K562 (cell line): ENCODE measurements around the gene PLEKHA7. TPM values are rescaled to one million over a fixed set of nuclear protein-coding genes. Genes with fewer than 3 reads are reported as not detected.

ENCODE experiments used
- ATAC-seq: fragments of 200-7000 bp; cut with Tn5 transposase; 3 replicates; pipeline ENCODE4 v1.9.1; 2020; ENCODE audit warnings: moderate library complexity
- BruUV-seq: library from RNA; stranded (reverse); fragments of 400-500 nt; replicated peaks from 2 replicates; lab custom pipeline; 2021; lab: Mats Ljungman, UMichigan
- CTCF ChIA-PET: fragments of 300-600 bp; formaldehyde crosslinking; extraction: SDS; loops from one replicate; lab custom pipeline; 2021; ENCODE audit warnings: low intra/inter-chr PET ratio; lab: Yijun Ruan, JAX
- POLR2A ChIA-PET: fragments of 300-600, 350-650 bp; sonication (Branson Sonifier 250); formaldehyde crosslinking; extraction: SDS; loops from one replicate; lab custom pipeline; 2021; ENCODE audit warnings: antibody characterized with exemption, inconsistent platforms; lab: Yijun Ruan, JAX
- DNase-seq, 4 experiments: peaks; one replicate each; pipeline versions ENCODE4 v3.0.0 to v3.0.0-alpha.2; 2011 to 2018; ENCODE audit warnings: low spot score in 3 of 4, mixed read lengths in 3 of 4; ENCODE audit errors: extremely low read depth in 1 of 4
- FAIRE-seq: peaks from 2 replicates; lab custom pipeline; 2011; peaks lifted over from hg19 to GRCh38; lab: Jason Lieb, UNC
- H2AFZ ChIP-seq: 2 replicates; pipeline ENCODE4 v1.6.0; 2011; ENCODE audit warnings: low read depth, low read length, control low read depth, inconsistent platforms
- H3K27ac ChIP-seq: fragments of 200-600 bp; 3 replicates; pipeline ENCODE4 v1.8.0; 2011; ENCODE audit warnings: low read depth, mild to moderate bottlenecking, control low read depth, inconsistent platforms, low read length, moderate library complexity, mixed read lengths; ENCODE audit errors: extremely low read depth
- H3K27me3 ChIP-seq, 2 experiments: fragments of 300-600 bp in 1 of 2; 2 replicates in 1 of 2; 3 replicates in 1 of 2; pipeline versions ENCODE4 v1.6.0 to v1.8.0; 2011; ENCODE audit warnings: inconsistent platforms in 2 of 2, low read length in 2 of 2, mild to moderate bottlenecking in 1 of 2, mixed read lengths in 1 of 2, moderate library complexity in 1 of 2; ENCODE audit not compliant: control insufficient read depth in 2 of 2, insufficient read depth in 2 of 2
- H3K36me3 ChIP-seq: fragments of 300-600 bp; 3 replicates; pipeline ENCODE4 v1.8.0; 2011; ENCODE audit warnings: mild to moderate bottlenecking, low read length, inconsistent platforms; ENCODE audit not compliant: control insufficient read depth, insufficient read depth
- H3K4me1 ChIP-seq, 2 experiments: fragments of 200-600 bp in 1 of 2; replicated peaks in 1 of 2; 2 replicates in 1 of 2; 3 replicates in 1 of 2; pipeline versions ENCODE4 v1.5.1 to v1.8.0; 2011; ENCODE audit warnings: inconsistent platforms in 2 of 2, low read length in 2 of 2, mild to moderate bottlenecking in 1 of 2, mixed read lengths in 1 of 2, moderate library complexity in 1 of 2; ENCODE audit not compliant: control insufficient read depth in 2 of 2, insufficient read depth in 2 of 2
- H3K4me2 ChIP-seq: 2 replicates; pipeline ENCODE4 v1.6.1; 2011; ENCODE audit warnings: low read length, control low read depth, inconsistent platforms, mixed read lengths; ENCODE audit not compliant: insufficient read depth
- H3K4me3 ChIP-seq: fragments of 200-600 bp; sonication (generic), shearing (Covaris generic); 2 replicates; pipeline ENCODE4 v1.5.1; 2016; ENCODE audit warnings: control low read depth, inconsistent platforms
- H3K79me2 ChIP-seq: fragments of 200-600 bp; 3 replicates; pipeline ENCODE4 v1.8.0; 2011; ENCODE audit warnings: low read length, inconsistent platforms; ENCODE audit not compliant: control insufficient read depth, insufficient read depth
- H3K9ac ChIP-seq, 2 experiments: 2 replicates each; pipeline versions ENCODE4 v1.6.0 to v1.6.1; 2011; ENCODE audit warnings: low read depth in 2 of 2, low read length in 2 of 2, control low read depth in 1 of 2, inconsistent platforms in 1 of 2, mild to moderate bottlenecking in 1 of 2, mixed read lengths in 1 of 2; ENCODE audit not compliant: insufficient read depth in 1 of 2
- H3K9me1 ChIP-seq: one replicate; pipeline ENCODE4 v1.6.0; 2011; ENCODE audit warnings: inconsistent platforms, mild to moderate bottlenecking, low read length, moderate library complexity; ENCODE audit not compliant: control insufficient read depth, insufficient read depth
- H3K9me3 ChIP-seq: replicated peaks from 2 replicates; pipeline ENCODE4 v1.5.1; 2011; ENCODE audit warnings: low read depth, low read length, inconsistent platforms; ENCODE audit not compliant: control insufficient read depth, insufficient read depth
- H4K20me1 ChIP-seq: replicated peaks from 2 replicates; pipeline ENCODE4 v1.6.1; 2011; ENCODE audit warnings: low read length, inconsistent platforms, mixed read lengths; ENCODE audit not compliant: control insufficient read depth, insufficient read depth
- BCL6 ChIP-seq: fragments of 250-450 bp; sonication (Bioruptor Pico); IDR thresholded peaks from 2 replicates; pipeline ENCODE4 v1.4.0; 2020
- CHCHD3 ChIP-seq: fragments of 250-450 bp; sonication (Bioruptor Pico); IDR thresholded peaks from 2 replicates; pipeline ENCODE4 v2.1.2; 2022; ENCODE audit warnings: mild to moderate bottlenecking
- FIP1L1 ChIP-seq: fragments of 200-400 bp; formaldehyde crosslinking; IDR thresholded peaks from 2 replicates; pipeline ENCODE4 v1.6.1; 2018; ENCODE audit warnings: mild to moderate bottlenecking, low read depth, low read length; ENCODE audit not compliant: poor library complexity, severe bottlenecking
- MYC ChIP-seq, 2 experiments: fragments of 250-450 bp in 1 of 2; sonication (Bioruptor Pico) in 1 of 2; IDR thresholded peaks; 2 replicates each; pipeline versions ENCODE4 v1.5.1 to v1.6.1; 2012 to 2021; ENCODE audit warnings: low read depth in 2 of 2, borderline replicate concordance in 1 of 2, improper control_type of control experiment in 1 of 2, low read length in 1 of 2, mild to moderate bottlenecking in 1 of 2, moderate library complexity in 1 of 2
- PCBP2 ChIP-seq: fragments of 200-400 bp; formaldehyde crosslinking; IDR thresholded peaks from 2 replicates; pipeline ENCODE4 v1.6.1; 2018; ENCODE audit warnings: low read length, low read depth, mild to moderate bottlenecking, moderate library complexity; ENCODE audit not compliant: poor library complexity, severe bottlenecking
- PHF8 ChIP-seq: fragments of 200-600 bp; sonication (generic); IDR thresholded peaks from 2 replicates; pipeline ENCODE4 v1.6.1; 2012; ENCODE audit warnings: mixed run types, mild to moderate bottlenecking, inconsistent platforms, low read length, moderate library complexity, borderline replicate concordance
- PPARD ChIP-seq: fragments of 250-450 bp; sonication (Bioruptor Pico); IDR thresholded peaks from 2 replicates; pipeline ENCODE4 v1.8.0; 2022; ENCODE audit warnings: inconsistent platforms, mild to moderate bottlenecking, moderate library complexity
- RBM22 ChIP-seq: fragments of 200-400 bp; formaldehyde crosslinking; IDR thresholded peaks from 2 replicates; pipeline ENCODE4 v1.6.1; 2018; ENCODE audit warnings: low read length, low read depth; ENCODE audit not compliant: poor library complexity, severe bottlenecking
- SMARCE1 ChIP-seq: fragments of 450-650 bp; IDR thresholded peaks from 2 replicates; pipeline ENCODE4 v1.7.1; 2016; ENCODE audit warnings: mild to moderate bottlenecking
- ZBTB1 ChIP-seq: sonication (generic); formaldehyde crosslinking; IDR thresholded peaks from 2 replicates; pipeline ENCODE4 v1.8.1; 2023; ENCODE audit warnings: missing genetic modification reagents, low read depth, mild to moderate bottlenecking, borderline replicate concordance
- ZNF124 ChIP-seq: sonication (generic); formaldehyde crosslinking; IDR thresholded peaks from 2 replicates; pipeline ENCODE4 v1.8.1; 2022; ENCODE audit warnings: missing genetic modification reagents
- ZNF561 ChIP-seq: fragments of 450-650 bp; formaldehyde crosslinking; conservative IDR thresholded peaks from 2 replicates; pipeline ENCODE4 v1.4.0; 2020; ENCODE audit warnings: mild to moderate bottlenecking, moderate library complexity
- WGBS: fragments of 100-300 bp; shearing (Covaris generic); methylation state at CpG from one replicate; pipeline ENCODE4 v1.1.6; 2016; ENCODE audit warnings: low coverage, mixed read lengths; ENCODE audit not compliant: insufficient coverage; ENCODE audit errors: missing lambda C conversion rate; 5-methylcytosine and 5-hydroxymethylcytosine counted together
- in situ Hi-C: fragments of 300-500 bp; cut with MboI; formaldehyde crosslinking; loops from 4 replicates; pipeline ENCODE4 v1.15.0; 2018; ENCODE audit warnings: inconsistent platforms, mixed read lengths
- intact Hi-C: fragments of 100-400 bp; cut with micrococcal nuclease; formaldehyde crosslinking; loops from 2 replicates; pipeline ENCODE4 v1.14.2; 2022
- polyA plus RNA-seq, 8 experiments: library from polyadenylated mRNA; depleted of rRNA in 4 of 8; stranded (reverse) in 5 of 8; unstranded in 3 of 8; fragments of >200 nt; fragmentation: Nextera tagmentation in 2 of 8; fragmentation: Illumina TruSeq in 1 of 8; extraction: Ambion mirVana in 2 of 8; extraction: Trizol in 1 of 8; gene quantifications; 2 replicates each; pipeline versions ENCODE4 v1.2.1 to v1.2.3, GENCODE V29; 2011 to 2014; ENCODE audit warnings: inconsistent platforms in 1 of 8, missing spikeins in 1 of 8
- total RNA-seq, 7 experiments: library from RNA; depleted of rRNA in 6 of 7; stranded (reverse); fragments of >200 nt in 6 of 7; fragmentation: Illumina TruSeq in 2 of 7; extraction: Trizol in 2 of 7; gene quantifications; 2 replicates each; pipeline versions ENCODE4 v1.2.1 to v1.2.3, GENCODE V29; 2011 to 2021; ENCODE audit warnings: low replicate concordance in 1 of 7
- TF ChIP-seq, protein P1 (sequence below): sonication (generic); formaldehyde crosslinking; IDR thresholded peaks from 2 replicates; pipeline ENCODE4 v1.8.0; 2022; ENCODE audit warnings: missing genetic modification reagents, mild to moderate bottlenecking, borderline replicate concordance

PLEKHA7 gene
- total and polyA plus RNA-seq, 9 of the 15 experiments (the other 6 are each of a cell fraction or from before 2014, with no cell fraction given): 0.06 to 0.77 (median 0.20) TPM; not detected in 1

DNA sequence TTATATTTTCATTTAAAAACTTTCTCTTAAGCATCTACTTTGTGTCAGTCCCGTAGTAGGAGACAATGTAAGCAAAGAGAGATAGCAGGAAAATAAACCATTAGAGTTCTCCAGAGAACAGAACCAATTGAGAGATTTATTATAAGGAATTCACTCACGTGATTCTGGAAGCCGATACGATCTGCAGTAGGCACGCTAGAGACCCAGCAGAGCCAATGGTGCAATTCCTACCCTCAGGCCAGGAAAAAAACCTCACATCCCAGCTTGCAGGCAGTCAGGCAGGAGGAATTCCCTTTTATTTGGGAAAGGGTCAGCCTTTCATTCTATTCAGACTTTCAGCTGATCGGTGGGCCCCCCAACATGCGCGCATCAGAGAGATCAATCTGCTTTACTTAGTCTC is 7.3 kb upstream of the PLEKHA7 start:
- H3K4me1 ChIP-seq: no peaks in the 10 kb centered on the region
- ATAC-seq: no peak
- H4K20me1 ChIP-seq: no peaks in the 10 kb centered on the region
- H3K79me2 ChIP-seq: no peaks in the 10 kb centered on the region
- no peak overlapping the region for H3K4me3 ChIP-seq
- ChIA-PET CTCF (no interaction called here), POLR2A (no interaction called here)
- H3K27me3 ChIP-seq: peaks cover 7 to 14% of the 10 kb centered on the region in 2 experiments; a peak in 4 of 5 replicates
- no peak overlapping the region for H2AFZ ChIP-seq
- no peak for DNase-seq
- no peak overlapping the region for H3K9ac ChIP-seq
- no peak overlapping the region for H3K4me2 ChIP-seq
- BruUV-seq: no TSS peak
- TF ChIP-seq CHCHD3 (CRISPR knock-in tag) (no peak), RBM22 (no peak), PCBP2 (no peak)
- TF ChIP-seq, all 486 proteins: peak for 0
- intact Hi-C loops (no loop called here), in situ Hi-C loops (no loop called here)
- no peaks in the 10 kb centered on the region for H3K9me1 ChIP-seq
- no peak overlapping the region for H3K27ac ChIP-seq
- FAIRE-seq: no peak
- no peaks in the 10 kb centered on the region for H3K36me3 ChIP-seq
- H3K9me3 ChIP-seq: no peaks in the 10 kb centered on the region
- 34% methylated on average over 8 of the region's 8 CpGs for WGBS

- Histone ChIP-seq H3K36me3 (no peaks in the 10 kb centered on the region), H3K4me1 (no peaks in the 10 kb centered on the region), H3K27me3 (peaks cover 7 to 14% of the 10 kb centered on the region in 2 experiments), H3K4me3 (no peak overlapping the region), H4K20me1 (no peaks in the 10 kb centered on the region), H3K9ac (no peak overlapping the region), H3K9me1 (no peaks in the 10 kb centered on the region), H3K79me2 (no peaks in the 10 kb centered on the region), H3K4me2 (no peak overlapping the region), H3K27ac (no peak overlapping the region), H3K9me3 (no peaks in the 10 kb centered on the region), H2AFZ (no peak overlapping the region)
- TF ChIP-seq ZNF124 (CRISPR knock-in tag) (no peak), BCL6 (CRISPR knock-in tag) (no peak), PPARD (CRISPR knock-in tag) (no peak), PHF8 (no peak), SMARCE1 (no peak), ZBTB1 (no peak), FIP1L1 (no peak), MYC (IDR thresholded peaks at IDR 0.05; ENCODE audit: low read depth, low read length) (no peak), MYC (CRISPR knock-in tag; IDR thresholded peaks at IDR 0.05; ENCODE audit: borderline replicate concordance, low read depth) (no peak), ZNF561 (CRISPR knock-in tag) (no peak)
- TF ChIP-seq, protein P1, sequence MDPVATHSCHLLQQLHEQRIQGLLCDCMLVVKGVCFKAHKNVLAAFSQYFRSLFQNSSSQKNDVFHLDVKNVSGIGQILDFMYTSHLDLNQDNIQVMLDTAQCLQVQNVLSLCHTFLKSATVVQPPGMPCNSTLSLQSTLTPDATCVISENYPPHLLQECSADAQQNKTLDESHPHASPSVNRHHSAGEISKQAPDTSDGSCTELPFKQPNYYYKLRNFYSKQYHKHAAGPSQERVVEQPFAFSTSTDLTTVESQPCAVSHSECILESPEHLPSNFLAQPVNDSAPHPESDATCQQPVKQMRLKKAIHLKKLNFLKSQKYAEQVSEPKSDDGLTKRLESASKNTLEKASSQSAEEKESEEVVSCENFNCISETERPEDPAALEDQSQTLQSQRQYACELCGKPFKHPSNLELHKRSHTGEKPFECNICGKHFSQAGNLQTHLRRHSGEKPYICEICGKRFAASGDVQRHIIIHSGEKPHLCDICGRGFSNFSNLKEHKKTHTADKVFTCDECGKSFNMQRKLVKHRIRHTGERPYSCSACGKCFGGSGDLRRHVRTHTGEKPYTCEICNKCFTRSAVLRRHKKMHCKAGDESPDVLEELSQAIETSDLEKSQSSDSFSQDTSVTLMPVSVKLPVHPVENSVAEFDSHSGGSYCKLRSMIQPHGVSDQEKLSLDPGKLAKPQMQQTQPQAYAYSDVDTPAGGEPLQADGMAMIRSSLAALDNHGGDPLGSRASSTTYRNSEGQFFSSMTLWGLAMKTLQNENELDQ (CRISPR knock-in tag): no peak
- intact Hi-C loops: no loop called here
- ATAC-seq (no peak), DNase-seq (no peak), FAIRE-seq (no peak)
- WGBS: 18% methylated on average over 1 of the region's 1 CpG
- POLR2A ChIA-PET: interaction anchor here (0.7 kb wide), 1 partner anchor 55 kb away, joined by 4 read pairs; no protein-coding TSS in a partner anchor
- in situ Hi-C loops: no loop called here
- CTCF ChIA-PET: no interaction called here
- BruUV-seq: no TSS peak
Measured at GRCh38 chr11:17020831-17021230, 6.6 kb upstream of the PLEKHA7 start.
